Measurements from ENCODE around the gene PTRH1. TPM values are rescaled to one million over a fixed set of nuclear protein-coding genes. Genes with fewer than 3 reads are reported as not detected.

The PTRH1 gene
- total and polyA plus RNA-seq, 10 of the 15 experiments (the other 5 are each of a cell fraction or from before 2014, with no cell fraction given) = 0.69 to 38.4 (median 10.2) TPM

GRCh38 chr9:127730799-127731410 lies 15.4 kb upstream of the PTRH1 start:
- ChIA-PET CTCF (interaction anchor here (2.6 kb wide), 1 partner anchor 141 kb away, joined by 6 read pairs; no protein-coding TSS in a partner anchor), RAD21 (ENCODE audit: unreplicated experiment) (no interaction called here), POLR2A (no interaction called here), SMC1A (ENCODE audit: uncharacterized antibody, unreplicated experiment) (no interaction called here)
- H3K27ac ChIP-seq (ENCODE audit: control insufficient read depth, insufficient read depth) = no peak overlapping the region
- H3K79me2 ChIP-seq (ENCODE audit: control insufficient read depth, insufficient read depth, low read length) = no peaks in the 10 kb centered on the region
- intact Hi-C loops (cut with micrococcal nuclease; ENCODE audit: unreplicated experiment) = no loop called here
- peaks cover 6% of the 10 kb centered on the region for H3K4me1 ChIP-seq (ENCODE audit: control insufficient read depth, insufficient read depth, low read length)
- TF ChIP-seq BACH1 (IDR thresholded peaks at IDR 0.05; ENCODE audit: borderline replicate concordance) (no peak), RAD51 (IDR thresholded peaks at IDR 0.05) (no peak), ZNF384 (IDR thresholded peaks at IDR 0.05; ENCODE audit: borderline replicate concordance, low read depth, low read length) (no peak), NFXL1 (IDR thresholded peaks at IDR 0.05; ENCODE audit: borderline replicate concordance) (no peak), PAX5 (IDR thresholded peaks at IDR 0.05; ENCODE audit: borderline replicate concordance, low read depth, low read length) (no peak), NKRF (conservative IDR thresholded peaks at IDR 0.05) (no peak), POU2F2 (IDR thresholded peaks at IDR 0.05; ENCODE audit: borderline replicate concordance, low read depth, low read length) (no peak)
- no peak for ATAC-seq
- H3K9me3 ChIP-seq (replicated peaks; ENCODE audit: control insufficient read depth, insufficient read depth, low read length) = no peaks in the 10 kb centered on the region
- no peaks in the 10 kb centered on the region for H3K27me3 ChIP-seq (replicated peaks in 1 of 2; ENCODE audit: control insufficient read depth in 2 of 2, insufficient read depth in 2 of 2, low read length in 1 of 2)
- H3K36me3 ChIP-seq (ENCODE audit: control insufficient read depth in 2 of 2, insufficient read depth in 2 of 2, low read length in 1 of 2) = no peaks in the 10 kb centered on the region
- H4K20me1 ChIP-seq (ENCODE audit: control insufficient read depth, insufficient read depth) = no peaks in the 10 kb centered on the region
- H3K9ac ChIP-seq (ENCODE audit: control insufficient read depth, insufficient read depth, low read length) = no peak overlapping the region
- no peak overlapping the region for H3K4me3 ChIP-seq
- WGBS (ENCODE audit: insufficient coverage, insufficient replicate concordance, low lambda C conversion rate, missing lambda C conversion rate) = 70% methylated on average over 9 of the region's 9 CpGs
- FAIRE-seq = no peak
- in situ Hi-C loops (cut with MboI) = loop anchor here (5.0 kb wide), 2 partner anchors 139 to 229 kb away; no protein-coding TSS in a partner anchor
- H2AFZ ChIP-seq (ENCODE audit: control insufficient read depth, low read depth, low read length) = no peak overlapping the region
- BruUV-seq (replicated peaks) = no TSS peak
- H3K4me2 ChIP-seq (ENCODE audit: control insufficient read depth, insufficient read depth) = no peak overlapping the region
- DNase-seq (ENCODE audit: low read depth, low spot score) = no peak

Data from GM12878 (cell line).